Neural progenitor cell (in vitro differentiated cells): ENCODE data around the gene ARID3A. TPM values are rescaled to one million over a fixed set of nuclear protein-coding genes. Genes with fewer than 3 reads are reported as not detected.
A peak's percentile ranks its signal among the peaks of the same experiment; 100 is the strongest.
"Not testable (repeated sequence)": the region's sequence is repeated elsewhere in the genome, so short reads cannot be mapped to it uniquely, and the experiment has no call there.

Source experiments
- DNase-seq: peaks from one replicate; pipeline ENCODE4 v3.0.0-alpha.2; 2016; ENCODE audit warnings: low spot score
- H2AFZ ChIP-seq: fragments of 200-600 bp; sonication (generic); replicated peaks from 2 replicates; pipeline ENCODE4 v1.6.1; 2016; ENCODE audit warnings: antibody characterized with exemption
- H3F3A ChIP-seq: fragments of 200-600 bp; sonication (generic); 2 replicates; pipeline ENCODE4 v1.6.1; 2016; ENCODE audit warnings: antibody characterized with exemption, low read depth
- H3K27ac ChIP-seq: fragments of 200-600 bp; sonication (generic); 2 replicates; pipeline ENCODE4 v1.5.1; 2016; ENCODE audit warnings: mild to moderate bottlenecking
- H3K27me3 ChIP-seq: fragments of 200-600 bp; sonication (generic); 2 replicates; pipeline ENCODE4 v1.6.1; 2016; ENCODE audit warnings: mild to moderate bottlenecking, moderate library complexity
- H3K36me3 ChIP-seq: fragments of 200-600 bp; sonication (generic); 2 replicates; pipeline ENCODE4 v1.5.1; 2016
- H3K4me1 ChIP-seq: fragments of 200-600 bp; sonication (generic); 2 replicates; pipeline ENCODE4 v1.6.1; 2016; ENCODE audit warnings: mixed run types
- H3K4me2 ChIP-seq: fragments of 200-600 bp; sonication (generic); 2 replicates; pipeline ENCODE4 v1.6.1; 2016
- H3K4me3 ChIP-seq: fragments of 200-600 bp; sonication (generic); 2 replicates; pipeline ENCODE4 v1.5.1; 2016
- H3K79me2 ChIP-seq: fragments of 200-600 bp; sonication (generic); 2 replicates; pipeline ENCODE4 v1.6.1; 2016; ENCODE audit warnings: low read depth
- H3K9ac ChIP-seq: fragments of 200-600 bp; sonication (generic); 2 replicates; pipeline ENCODE4 v1.6.1; 2016
- H3K9me3 ChIP-seq: fragments of 200-600 bp; sonication (generic); 2 replicates; pipeline ENCODE4 v1.5.1; 2016; ENCODE audit warnings: low read depth
- H4K20me1 ChIP-seq: fragments of 200-600 bp; sonication (generic); 2 replicates; pipeline ENCODE4 v1.6.1; 2016; ENCODE audit warnings: low read depth
- H3K27ac Mint-ChIP-seq: 3 replicates; pipeline ENCODE4 v1.8.0; 2021; ENCODE audit warnings: mixed read lengths
- H3K27me3 Mint-ChIP-seq: 2 replicates; pipeline ENCODE4 v1.8.0; 2022; ENCODE audit warnings: low read depth, mild to moderate bottlenecking, inconsistent platforms, moderate library complexity, mixed read lengths; ENCODE audit not compliant: insufficient read depth
- H3K36me3 Mint-ChIP-seq: 3 replicates; pipeline ENCODE4 v1.8.0; 2021; ENCODE audit warnings: mixed read lengths
- H3K4me1 Mint-ChIP-seq: 3 replicates; pipeline ENCODE4 v1.8.0; 2021; ENCODE audit warnings: mixed read lengths
- H3K4me3 Mint-ChIP-seq: 3 replicates; pipeline ENCODE4 v1.8.0; 2021; ENCODE audit warnings: mild to moderate bottlenecking, moderate library complexity, mixed read lengths
- H3K9me3 Mint-ChIP-seq: 3 replicates; pipeline ENCODE4 v1.8.0; 2020; ENCODE audit warnings: mixed read lengths
- CTCF ChIP-seq: fragments of 200-600 bp; sonication (generic); IDR thresholded peaks from 2 replicates; pipeline ENCODE4 v1.5.1; 2017; ENCODE audit warnings: antibody characterized with exemption, mild to moderate bottlenecking
- EZH2 ChIP-seq: fragments of 200-600 bp; sonication (generic); IDR thresholded peaks from 2 replicates; pipeline ENCODE4 v1.6.1; 2017; ENCODE audit warnings: antibody characterized with exemption, mild to moderate bottlenecking, moderate library complexity
- EZH2phosphoT487 ChIP-seq: fragments of 200-600 bp; sonication (generic); IDR thresholded peaks from 2 replicates; pipeline ENCODE4 v1.6.1; 2017; ENCODE audit warnings: antibody characterized with exemption
- total RNA-seq: library from RNA; depleted of rRNA; stranded (reverse); fragments of >200 nt; gene quantifications from 2 replicates; pipeline ENCODE4 v1.2.3, GENCODE V29; 2015; ENCODE audit warnings: low replicate concordance

ARID3A gene
- total RNA-seq, 1 donor from 2014 or later: 25.5 TPM

- not testable (repeated sequence) for H3K4me2 ChIP-seq, H2AFZ ChIP-seq, H3K27me3 ChIP-seq, H3K27ac Mint-ChIP-seq, H3K79me2 ChIP-seq, H3K27ac ChIP-seq, H3F3A ChIP-seq, DNase-seq, H3K4me3 ChIP-seq, H3K4me1 ChIP-seq, H3K9me3 ChIP-seq, H3K9ac ChIP-seq, H3K9me3 Mint-ChIP-seq, H3K4me1 Mint-ChIP-seq, H3K36me3 ChIP-seq, H3K27me3 Mint-ChIP-seq
- peak overlapping the region; percentile 8 for H3K4me3 Mint-ChIP-seq
- peaks cover 10% of the 10 kb centered on the region for H4K20me1 ChIP-seq
- H3K36me3 Mint-ChIP-seq: peaks cover 22% of the 10 kb centered on the region
Measured at GRCh38 chr19:878751-879561, 46.9 kb upstream of the ARID3A start.

- DNase-seq: no peak
- no peaks in the 10 kb centered on the region for H3F3A ChIP-seq
Measured at GRCh38 chr19:879711-880438, 46.0 kb upstream of the ARID3A start.

DNA sequence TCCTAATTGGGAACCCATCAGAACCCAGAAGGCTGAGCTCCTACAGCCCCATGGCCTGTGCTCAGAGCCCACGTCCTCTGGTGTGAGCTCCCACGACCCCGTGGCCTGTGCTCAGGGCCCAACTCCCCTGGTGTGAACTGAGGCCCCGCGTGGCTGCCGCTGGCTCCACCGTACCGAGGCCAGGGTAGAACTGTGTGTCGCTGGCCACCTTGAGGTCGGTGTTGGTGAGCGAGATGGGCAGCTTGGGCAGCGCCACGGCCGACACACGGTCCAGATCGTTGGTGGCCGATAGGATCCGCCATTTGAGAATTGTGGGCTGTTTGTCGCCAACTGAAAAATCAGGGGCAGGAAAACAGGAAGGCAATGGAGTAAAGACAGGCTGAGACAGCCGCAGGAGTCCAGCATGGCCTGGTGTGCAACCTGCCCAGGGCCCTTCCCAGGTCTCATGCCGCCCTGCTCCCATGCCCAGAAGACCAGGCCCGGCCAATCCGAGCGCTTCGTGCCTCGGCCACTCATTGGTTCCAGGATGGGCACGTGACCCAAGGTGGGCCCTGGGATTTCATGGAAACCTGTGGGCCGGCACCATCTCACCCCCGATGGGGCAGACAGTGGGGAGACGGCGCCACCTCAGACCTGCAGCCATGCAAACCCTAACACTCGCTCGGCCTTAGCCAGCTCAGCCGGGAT, 44.3 kb upstream of the ARID3A start:
- no peak for DNase-seq
- H3K4me3 ChIP-seq: no peak overlapping the region
- no peaks in the 10 kb centered on the region for H3K27me3 ChIP-seq
- peaks cover 7% of the 10 kb centered on the region for H3K27me3 Mint-ChIP-seq
- TF ChIP-seq EZH2phosphoT487: no peak
- TF ChIP-seq CTCF: no peak
- no peak for TF ChIP-seq EZH2
- H3K4me1 ChIP-seq: no peaks in the 10 kb centered on the region
- H4K20me1 ChIP-seq: peaks cover 10% of the 10 kb centered on the region
- no peak overlapping the region for H3K4me3 Mint-ChIP-seq
- peaks cover 2% of the 10 kb centered on the region for H3K4me1 Mint-ChIP-seq
- no peaks in the 10 kb centered on the region for H3K79me2 ChIP-seq
- no peak overlapping the region for H3K9ac ChIP-seq
- no peaks in the 10 kb centered on the region for H3K9me3 Mint-ChIP-seq
- peaks cover 17% of the 10 kb centered on the region for H3K36me3 Mint-ChIP-seq
- no peak overlapping the region for H3K27ac ChIP-seq
- no peaks in the 10 kb centered on the region for H3K9me3 ChIP-seq
- H2AFZ ChIP-seq: no peak overlapping the region
- no peaks in the 10 kb centered on the region for H3K36me3 ChIP-seq
- H3K27ac Mint-ChIP-seq: no peak overlapping the region
- no peak overlapping the region for H3K4me2 ChIP-seq
- no peaks in the 10 kb centered on the region for H3F3A ChIP-seq

More at GRCh38 chr19:879711-880438, 46.0 kb upstream of the ARID3A start:
- H3K9me3 Mint-ChIP-seq: no peaks in the 10 kb centered on the region
- peaks cover 2% of the 10 kb centered on the region for H3K4me1 Mint-ChIP-seq
- no peak overlapping the region for H2AFZ ChIP-seq
- no peaks in the 10 kb centered on the region for H3K36me3 ChIP-seq
- no peak overlapping the region for H3K9ac ChIP-seq
- no peaks in the 10 kb centered on the region for H3K79me2 ChIP-seq
- H4K20me1 ChIP-seq: peaks cover 10% of the 10 kb centered on the region
- H3K4me2 ChIP-seq: no peak overlapping the region
- peaks cover 7% of the 10 kb centered on the region for H3K27me3 Mint-ChIP-seq
- no peaks in the 10 kb centered on the region for H3K4me1 ChIP-seq
- no peak overlapping the region for H3K4me3 Mint-ChIP-seq
- H3K27ac Mint-ChIP-seq: no peak overlapping the region
- no peaks in the 10 kb centered on the region for H3K9me3 ChIP-seq
- H3K36me3 Mint-ChIP-seq: peaks cover 22% of the 10 kb centered on the region
- no peaks in the 10 kb centered on the region for H3K27me3 ChIP-seq
- H3K4me3 ChIP-seq: no peak overlapping the region
- no peak overlapping the region for H3K27ac ChIP-seq
- TF ChIP-seq EZH2 (no peak), EZH2phosphoT487 (no peak), CTCF (no peak)
